Prostate gland (tissue), 2 donors: ENCODE results near the gene CD82.

Experiments used
- POLR2A ChIP-seq: fragments of 450-650 bp; IDR thresholded peaks from one replicate; pipeline ENCODE4 v1.6.1; 2016; ENCODE audit warnings: antibody characterized with exemption, mild to moderate bottlenecking
- POLR2AphosphoS5 ChIP-seq: sonication (generic); formaldehyde crosslinking; IDR thresholded peaks from one replicate; pipeline ENCODE4 v1.6.1; 2017; ENCODE audit warnings: antibody characterized with exemption
- TF ChIP-seq, protein P1 (sequence below), 4 experiments: fragments of 200-600 bp in 2 of 4; fragments of 450-650 bp in 2 of 4; sonication (generic) in 2 of 4; IDR thresholded peaks; 1 replicate in 3 of 4; 2 replicates in 1 of 4; pipeline ENCODE4 v1.5.1; 2016 to 2019; ENCODE audit warnings: antibody characterized with exemption in 4 of 4, mild to moderate bottlenecking in 2 of 4, moderate library complexity in 2 of 4

DNA sequence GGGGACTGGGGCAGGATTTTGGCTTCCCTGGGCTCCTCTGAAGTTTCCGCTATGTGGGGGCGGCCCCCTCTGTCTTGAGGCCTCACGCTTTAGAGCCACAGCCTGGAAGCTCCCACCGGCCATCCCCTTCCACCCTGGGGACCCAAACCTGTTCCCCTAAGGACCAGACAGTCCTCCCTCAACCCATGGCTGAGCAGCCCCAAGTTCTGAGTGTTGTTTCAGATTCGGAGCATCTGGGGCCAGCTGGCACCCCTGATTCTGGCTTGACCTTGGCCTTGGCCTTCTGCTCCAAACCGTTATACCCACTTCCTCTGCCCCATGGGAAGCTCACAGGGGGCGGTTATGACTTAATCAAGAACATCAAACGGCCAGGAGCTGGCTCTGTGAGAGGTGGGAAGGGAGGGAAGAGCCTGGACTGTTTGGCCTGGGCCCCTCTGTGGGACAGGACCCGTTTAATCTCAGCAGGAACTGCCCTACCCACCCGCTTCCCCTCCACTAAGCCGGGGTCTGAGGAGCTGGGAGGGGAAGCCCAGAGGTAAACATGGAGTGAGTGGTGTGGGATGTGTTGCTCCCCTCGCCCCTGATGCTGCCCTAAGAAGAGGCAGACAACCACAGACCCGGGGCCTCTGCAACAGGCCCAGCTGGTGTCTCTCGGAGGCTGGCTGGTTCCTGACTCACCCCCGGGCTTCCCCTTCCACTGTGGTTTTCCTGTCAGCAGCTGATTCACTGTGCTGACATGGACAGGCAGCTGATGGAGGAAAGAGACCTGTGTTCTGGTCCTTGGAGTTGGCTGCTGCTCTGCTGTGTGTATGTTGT is 3.4 kb downstream of the CD82 start:
- TF ChIP-seq, protein P1, sequence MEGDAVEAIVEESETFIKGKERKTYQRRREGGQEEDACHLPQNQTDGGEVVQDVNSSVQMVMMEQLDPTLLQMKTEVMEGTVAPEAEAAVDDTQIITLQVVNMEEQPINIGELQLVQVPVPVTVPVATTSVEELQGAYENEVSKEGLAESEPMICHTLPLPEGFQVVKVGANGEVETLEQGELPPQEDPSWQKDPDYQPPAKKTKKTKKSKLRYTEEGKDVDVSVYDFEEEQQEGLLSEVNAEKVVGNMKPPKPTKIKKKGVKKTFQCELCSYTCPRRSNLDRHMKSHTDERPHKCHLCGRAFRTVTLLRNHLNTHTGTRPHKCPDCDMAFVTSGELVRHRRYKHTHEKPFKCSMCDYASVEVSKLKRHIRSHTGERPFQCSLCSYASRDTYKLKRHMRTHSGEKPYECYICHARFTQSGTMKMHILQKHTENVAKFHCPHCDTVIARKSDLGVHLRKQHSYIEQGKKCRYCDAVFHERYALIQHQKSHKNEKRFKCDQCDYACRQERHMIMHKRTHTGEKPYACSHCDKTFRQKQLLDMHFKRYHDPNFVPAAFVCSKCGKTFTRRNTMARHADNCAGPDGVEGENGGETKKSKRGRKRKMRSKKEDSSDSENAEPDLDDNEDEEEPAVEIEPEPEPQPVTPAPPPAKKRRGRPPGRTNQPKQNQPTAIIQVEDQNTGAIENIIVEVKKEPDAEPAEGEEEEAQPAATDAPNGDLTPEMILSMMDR (IDR thresholded peaks at IDR 0.05), result no peak
- peak; percentile 40 for TF ChIP-seq POLR2AphosphoS5
- TF ChIP-seq POLR2A, result no peak
